Measurements from ENCODE around the gene ETDB. TPM values are rescaled to one million over a fixed set of nuclear protein-coding genes. Genes with fewer than 3 reads are reported as not detected.
"Not testable (repeated sequence)": the region's sequence is repeated elsewhere in the genome, so short reads cannot be mapped to it uniquely, and the experiment has no call there.

ETDB gene
- total RNA-seq (2021) (not detected in 3 replicates), Bru-seq, nascent RNA (not detected)
- long read RNA-seq, experiment 1 = 0 reads
- long read RNA-seq, experiment 2 = 0 reads
- long read RNA-seq, experiment 3 = 0 reads

GRCh38 chrX:135120056-135120576 is at the start of gene ETDB:
TSS of gene ETDB (minus strand) at chrX:135120526. CDS start at chrX:135119261, 1,265 bp downstream.
- DNase-seq (ENCODE audit: low spot score); H3K9me3 Mint-ChIP-seq; H3K4me1 Mint-ChIP-seq; H3K4me3 Mint-ChIP-seq; ATAC-seq; H3K27ac Mint-ChIP-seq; POLR2A ChIA-PET; H3K36me3 Mint-ChIP-seq; H3K27me3 Mint-ChIP-seq (ENCODE audit: low read depth); CTCF ChIA-PET: not testable (repeated sequence)

- H3K4me3 Mint-ChIP-seq; ATAC-seq; H3K27me3 Mint-ChIP-seq (ENCODE audit: low read depth); H3K4me1 Mint-ChIP-seq; H3K36me3 Mint-ChIP-seq; DNase-seq (ENCODE audit: low spot score); H3K9me3 Mint-ChIP-seq; H3K27ac Mint-ChIP-seq; POLR2A ChIA-PET; CTCF ChIA-PET: not testable (repeated sequence)
Measured at GRCh38 chrX:135169534-135169933, 49.2 kb upstream of the ETDB start.

- ATAC-seq (no peak), DNase-seq (ENCODE audit: low spot score) (no peak)
- H3K27ac Mint-ChIP-seq = no peak overlapping the region
- TF ChIP-seq SP1 (CRISPR knock-in tag; conservative IDR thresholded peaks at IDR 0.05) (no peak), JUN (CRISPR knock-in tag; IDR thresholded peaks at IDR 0.05) (no peak), HMGXB4 (CRISPR knock-in tag; IDR thresholded peaks at IDR 0.05) (no peak), ATF3 (CRISPR knock-in tag; conservative IDR thresholded peaks at IDR 0.05) (no peak), NFYB (CRISPR knock-in tag; conservative IDR thresholded peaks at IDR 0.05; ENCODE audit: low read depth) (no peak), GABPB1 (CRISPR knock-in tag; IDR thresholded peaks at IDR 0.05) (no peak), GTF2I (CRISPR knock-in tag; conservative IDR thresholded peaks at IDR 0.05) (no peak)
- ChIA-PET POLR2A (no interaction called here), CTCF (no interaction called here)
- H3K9me3 Mint-ChIP-seq = no peaks in the 10 kb centered on the region
- H3K36me3 Mint-ChIP-seq = no peaks in the 10 kb centered on the region
- no peak overlapping the region for H3K4me3 Mint-ChIP-seq
- no peaks in the 10 kb centered on the region for H3K4me1 Mint-ChIP-seq
- H3K27me3 Mint-ChIP-seq (ENCODE audit: low read depth) = peaks cover 2% of the 10 kb centered on the region; the same call in 1 of the 2 replicates
Measured at GRCh38 chrX:135168486-135168885, 48.2 kb upstream of the ETDB start.

GRCh38 chrX:135154688-135155087 is 34.4 kb upstream of the ETDB start:
- H3K9me3 Mint-ChIP-seq; CTCF ChIA-PET; H3K27me3 Mint-ChIP-seq (ENCODE audit: low read depth); DNase-seq (ENCODE audit: low spot score); H3K27ac Mint-ChIP-seq; POLR2A ChIA-PET; H3K36me3 Mint-ChIP-seq; H3K4me1 Mint-ChIP-seq; H3K4me3 Mint-ChIP-seq; ATAC-seq: not testable (repeated sequence)

- DNase-seq (ENCODE audit: low spot score); POLR2A ChIA-PET; H3K27me3 Mint-ChIP-seq (ENCODE audit: low read depth); H3K4me1 Mint-ChIP-seq; H3K4me3 Mint-ChIP-seq; ATAC-seq; H3K9me3 Mint-ChIP-seq; H3K27ac Mint-ChIP-seq; CTCF ChIA-PET; H3K36me3 Mint-ChIP-seq: not testable (repeated sequence)
Measured at GRCh38 chrX:135126145-135126544, 5.8 kb upstream of the ETDB start.

- DNase-seq (ENCODE audit: low spot score); H3K4me3 Mint-ChIP-seq; H3K27me3 Mint-ChIP-seq (ENCODE audit: low read depth); H3K9me3 Mint-ChIP-seq; H3K4me1 Mint-ChIP-seq; POLR2A ChIA-PET; H3K27ac Mint-ChIP-seq; CTCF ChIA-PET; H3K36me3 Mint-ChIP-seq; ATAC-seq: not testable (repeated sequence)
Measured at GRCh38 chrX:135116064-135116463, 4.3 kb downstream of the ETDB start.

- H3K27ac Mint-ChIP-seq = no peak overlapping the region
- CTCF ChIA-PET = no interaction called here
- no peak for TF ChIP-seq ZNF263 (CRISPR knock-in tag; IDR thresholded peaks at IDR 0.05; ENCODE audit: low read depth)
- H3K27me3 Mint-ChIP-seq (ENCODE audit: low read depth) = no peaks in the 10 kb centered on the region; the same call in 1 of the 2 replicates
- ATAC-seq (no peak), DNase-seq (ENCODE audit: low spot score) (no peak)
- POLR2A ChIA-PET = no interaction called here
- no peaks in the 10 kb centered on the region for H3K9me3 Mint-ChIP-seq
- no peak overlapping the region for H3K4me3 Mint-ChIP-seq
- H3K36me3 Mint-ChIP-seq = no peaks in the 10 kb centered on the region
- no peaks in the 10 kb centered on the region for H3K4me1 Mint-ChIP-seq
Measured at GRCh38 chrX:135114392-135114791, 5.9 kb downstream of the ETDB start.
